ENCODE results near the gene LDLRAD2.
"Not testable (repeated sequence)": the region's sequence is repeated elsewhere in the genome, so short reads cannot be mapped to it uniquely, and the experiment has no call there.

LDLRAD2 gene

GRCh38 chr1:21774835-21775549 is 37.1 kb upstream of the LDLRAD2 start:
- H3K4me1 ChIP-seq (ENCODE audit: control insufficient read depth in 2 of 2, insufficient read depth in 2 of 2, low read length in 2 of 2) = no peaks in the 10 kb centered on the region

GRCh38 chr1:21775550-21775914 is 36.5 kb upstream of the LDLRAD2 start:
- no peak overlapping the region for H3K27ac ChIP-seq (ENCODE audit: low read depth in 2 of 2, low read length in 2 of 2)
- H3K36me3 ChIP-seq (ENCODE audit: control insufficient read depth in 2 of 2, insufficient read depth in 2 of 2, low read length in 2 of 2) = no peaks in the 10 kb centered on the region
- H3K27me3 ChIP-seq (ENCODE audit: control insufficient read depth in 2 of 2, insufficient read depth in 2 of 2, low read length in 2 of 2) = no peaks in the 10 kb centered on the region
- H3K9me3 ChIP-seq (ENCODE audit: control insufficient read depth in 2 of 2, low read length in 2 of 2) = no peaks in the 10 kb centered on the region
- no peak overlapping the region for H3K4me3 ChIP-seq (ENCODE audit: low read length in 2 of 2)
- H3K4me1 ChIP-seq (ENCODE audit: control insufficient read depth in 2 of 2, insufficient read depth in 2 of 2, low read length in 2 of 2) = no peaks in the 10 kb centered on the region
- H3K9ac ChIP-seq (ENCODE audit: low read depth in 1 of 2, low read length in 2 of 2) = peak overlapping the region in 1 of 2 donors; percentile 14

More at GRCh38 chr1:21774835-21775549, 37.1 kb upstream of the LDLRAD2 start:
- H3K9ac ChIP-seq (ENCODE audit: low read depth in 1 of 2, low read length in 2 of 2) = no peak overlapping the region
- H3K9me3 ChIP-seq (ENCODE audit: control insufficient read depth in 2 of 2, low read length in 2 of 2) = no peaks in the 10 kb centered on the region
- no peaks in the 10 kb centered on the region for H3K27me3 ChIP-seq (ENCODE audit: control insufficient read depth in 2 of 2, insufficient read depth in 2 of 2, low read length in 2 of 2)
- H3K36me3 ChIP-seq (ENCODE audit: control insufficient read depth in 2 of 2, insufficient read depth in 2 of 2, low read length in 2 of 2) = no peaks in the 10 kb centered on the region
- no peak overlapping the region for H3K27ac ChIP-seq (ENCODE audit: low read depth in 2 of 2, low read length in 2 of 2)
- no peak overlapping the region for H3K4me3 ChIP-seq (ENCODE audit: low read length in 2 of 2)

GRCh38 chr1:21775985-21776562 is 36.0 kb upstream of the LDLRAD2 start:
- Histone ChIP-seq H3K27me3 (ENCODE audit: control insufficient read depth in 2 of 2, insufficient read depth in 2 of 2, low read length in 2 of 2) (no peaks in the 10 kb centered on the region), H3K4me3 (ENCODE audit: low read length in 2 of 2) (no peak overlapping the region), H3K9ac (ENCODE audit: low read depth in 1 of 2, low read length in 2 of 2) (no peak overlapping the region), H3K36me3 (ENCODE audit: control insufficient read depth in 2 of 2, insufficient read depth in 2 of 2, low read length in 2 of 2) (no peaks in the 10 kb centered on the region), H3K27ac (ENCODE audit: low read depth in 2 of 2, low read length in 2 of 2) (no peak overlapping the region), H3K9me3 (ENCODE audit: control insufficient read depth in 2 of 2, low read length in 2 of 2) (no peaks in the 10 kb centered on the region), H3K4me1 (ENCODE audit: control insufficient read depth in 2 of 2, insufficient read depth in 2 of 2, low read length in 2 of 2) (no peaks in the 10 kb centered on the region)

- not testable (repeated sequence) for H3K4me1 ChIP-seq (ENCODE audit: control insufficient read depth in 2 of 2, insufficient read depth in 2 of 2, low read length in 2 of 2); H3K27me3 ChIP-seq (ENCODE audit: control insufficient read depth in 2 of 2, insufficient read depth in 2 of 2, low read length in 2 of 2)
These were observed 35.1 kb upstream of the LDLRAD2 start for GRCh38 chr1:21776925-21777324.

GRCh38 chr1:21778405-21778727 is 33.7 kb upstream of the LDLRAD2 start:
- Histone ChIP-seq H3K27me3 (ENCODE audit: control insufficient read depth in 2 of 2, insufficient read depth in 2 of 2, low read length in 2 of 2) (no peaks in the 10 kb centered on the region), H3K9ac (ENCODE audit: low read depth in 1 of 2, low read length in 2 of 2) (no peak overlapping the region), H3K4me3 (ENCODE audit: low read length in 2 of 2) (no peak overlapping the region), H3K27ac (ENCODE audit: low read depth in 2 of 2, low read length in 2 of 2) (no peak overlapping the region), H3K4me1 (ENCODE audit: control insufficient read depth in 2 of 2, insufficient read depth in 2 of 2, low read length in 2 of 2) (peaks cover 3 to 4% of the 10 kb centered on the region in 2 donors), H3K9me3 (ENCODE audit: control insufficient read depth in 2 of 2, low read length in 2 of 2) (no peaks in the 10 kb centered on the region), H3K36me3 (ENCODE audit: control insufficient read depth in 2 of 2, insufficient read depth in 2 of 2, low read length in 2 of 2) (no peaks in the 10 kb centered on the region)

More at GRCh38 chr1:21776925-21777324, 35.1 kb upstream of the LDLRAD2 start:
- not testable (repeated sequence) for H3K27ac ChIP-seq (ENCODE audit: low read depth in 2 of 2, low read length in 2 of 2); H3K36me3 ChIP-seq (ENCODE audit: control insufficient read depth in 2 of 2, insufficient read depth in 2 of 2, low read length in 2 of 2); H3K9me3 ChIP-seq (ENCODE audit: control insufficient read depth in 2 of 2, low read length in 2 of 2); H3K9ac ChIP-seq (ENCODE audit: low read depth in 1 of 2, low read length in 2 of 2); H3K4me3 ChIP-seq (ENCODE audit: low read length in 2 of 2)

- H3K27me3 ChIP-seq (ENCODE audit: control insufficient read depth in 2 of 2, insufficient read depth in 2 of 2, low read length in 2 of 2) = no peaks in the 10 kb centered on the region
- no peaks in the 10 kb centered on the region for H3K36me3 ChIP-seq (ENCODE audit: control insufficient read depth in 2 of 2, insufficient read depth in 2 of 2, low read length in 2 of 2)
- no peaks in the 10 kb centered on the region for H3K9me3 ChIP-seq (ENCODE audit: control insufficient read depth in 2 of 2, low read length in 2 of 2)
- peak overlapping the region in 1 of 2 donors; percentile 27 for H3K4me3 ChIP-seq (ENCODE audit: low read length in 2 of 2)
- no peak overlapping the region for H3K9ac ChIP-seq (ENCODE audit: low read depth in 1 of 2, low read length in 2 of 2)
- no peak overlapping the region for H3K27ac ChIP-seq (ENCODE audit: low read depth in 2 of 2, low read length in 2 of 2)
- H3K4me1 ChIP-seq (ENCODE audit: control insufficient read depth in 2 of 2, insufficient read depth in 2 of 2, low read length in 2 of 2) = peaks cover 4 to 6% of the 10 kb centered on the region in 2 donors
These were observed 32.2 kb upstream of the LDLRAD2 start for GRCh38 chr1:21779613-21780521.

- Histone ChIP-seq H3K27me3 (ENCODE audit: control insufficient read depth in 2 of 2, insufficient read depth in 2 of 2, low read length in 2 of 2) (no peaks in the 10 kb centered on the region), H3K27ac (ENCODE audit: low read depth in 2 of 2, low read length in 2 of 2) (peak overlapping the region; percentile 100), H3K4me1 (ENCODE audit: control insufficient read depth in 2 of 2, insufficient read depth in 2 of 2, low read length in 2 of 2) (peaks cover 4 to 6% of the 10 kb centered on the region in 2 donors), H3K9me3 (ENCODE audit: control insufficient read depth in 2 of 2, low read length in 2 of 2) (no peaks in the 10 kb centered on the region), H3K9ac (ENCODE audit: low read depth in 1 of 2, low read length in 2 of 2) (peak overlapping the region; percentile 54 to 100), H3K36me3 (ENCODE audit: control insufficient read depth in 2 of 2, insufficient read depth in 2 of 2, low read length in 2 of 2) (no peaks in the 10 kb centered on the region), H3K4me3 (ENCODE audit: low read length in 2 of 2) (peak overlapping the region; percentile 91 to 99)
These were observed 30.2 kb upstream of the LDLRAD2 start for GRCh38 chr1:21781815-21782348.

- H3K27ac ChIP-seq (ENCODE audit: low read depth in 2 of 2, low read length in 2 of 2) = peak overlapping the region; percentile 100
- H3K4me1 ChIP-seq (ENCODE audit: control insufficient read depth in 2 of 2, insufficient read depth in 2 of 2, low read length in 2 of 2) = peaks cover 4 to 6% of the 10 kb centered on the region in 2 donors
- no peaks in the 10 kb centered on the region for H3K27me3 ChIP-seq (ENCODE audit: control insufficient read depth in 2 of 2, insufficient read depth in 2 of 2, low read length in 2 of 2)
- H3K36me3 ChIP-seq (ENCODE audit: control insufficient read depth in 2 of 2, insufficient read depth in 2 of 2, low read length in 2 of 2) = no peaks in the 10 kb centered on the region
- H3K4me3 ChIP-seq (ENCODE audit: low read length in 2 of 2) = peak overlapping the region; percentile 91 to 99
- H3K9ac ChIP-seq (ENCODE audit: low read depth in 1 of 2, low read length in 2 of 2) = peak overlapping the region; percentile 54 to 100
- no peaks in the 10 kb centered on the region for H3K9me3 ChIP-seq (ENCODE audit: control insufficient read depth in 2 of 2, low read length in 2 of 2)
These were observed 29.7 kb upstream of the LDLRAD2 start for GRCh38 chr1:21782349-21782867.

- no peaks in the 10 kb centered on the region for H3K36me3 ChIP-seq (ENCODE audit: control insufficient read depth in 2 of 2, insufficient read depth in 2 of 2, low read length in 2 of 2)
- H3K9me3 ChIP-seq (ENCODE audit: control insufficient read depth in 2 of 2, low read length in 2 of 2) = no peaks in the 10 kb centered on the region
- H3K9ac ChIP-seq (ENCODE audit: low read depth in 1 of 2, low read length in 2 of 2) = peak within 1 kb of the TSS; percentile 100
These were observed 29.0 kb upstream of the LDLRAD2 start, which contains the start of gene USP48 for GRCh38 chr1:21782868-21783678. TSS of gene USP48 (minus strand) at chr1:21783149. CDS start at chr1:21782957, 192 bp downstream.

More at GRCh38 chr1:21782868-21783678, 29.0 kb upstream of the LDLRAD2 start, which contains the start of gene USP48:
- Histone ChIP-seq H3K4me1 (ENCODE audit: control insufficient read depth in 2 of 2, insufficient read depth in 2 of 2, low read length in 2 of 2) (peaks cover 4 to 6% of the 10 kb centered on the region in 2 donors), H3K4me3 (ENCODE audit: low read length in 2 of 2) (peak within 1 kb of the TSS; percentile 91 to 99), H3K27ac (ENCODE audit: low read depth in 2 of 2, low read length in 2 of 2) (peak within 1 kb of the TSS; percentile 100), H3K27me3 (ENCODE audit: control insufficient read depth in 2 of 2, insufficient read depth in 2 of 2, low read length in 2 of 2) (no peaks in the 10 kb centered on the region)

Measured in mucosa of rectum (tissue), 2 donors.